ENCODE results near the gene CHMP6.

CHMP6 gene

DNA sequence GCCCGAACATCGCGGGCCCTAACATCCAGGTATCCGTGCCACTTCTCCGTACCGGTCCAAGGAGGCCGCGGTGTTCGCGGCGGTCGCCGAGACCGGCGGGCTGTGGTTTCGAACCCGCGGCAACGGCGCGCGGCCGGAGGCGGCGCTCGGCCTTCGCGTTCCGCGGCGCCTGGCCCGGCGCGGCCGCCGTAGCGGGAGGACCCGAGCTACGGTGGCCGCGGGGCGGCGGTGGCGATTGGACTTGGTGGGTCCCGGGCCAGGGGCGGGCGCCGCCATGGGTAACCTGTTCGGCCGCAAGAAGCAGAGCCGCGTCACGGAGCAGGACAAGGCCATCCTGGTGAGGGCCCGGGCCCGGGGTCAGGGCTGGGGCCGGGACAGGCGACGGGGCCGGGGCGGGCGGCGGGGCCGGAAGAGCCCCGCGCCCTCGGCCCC lies at the start of gene CHMP6:
Gene CHMP6 (plus strand): TSS at position 197 of the 432 bp plus-strand sequence. CDS start 78 bp downstream, at position 275.
- peak in 1 of 2 experiments; percentile 80 for DNase-seq

DNA sequence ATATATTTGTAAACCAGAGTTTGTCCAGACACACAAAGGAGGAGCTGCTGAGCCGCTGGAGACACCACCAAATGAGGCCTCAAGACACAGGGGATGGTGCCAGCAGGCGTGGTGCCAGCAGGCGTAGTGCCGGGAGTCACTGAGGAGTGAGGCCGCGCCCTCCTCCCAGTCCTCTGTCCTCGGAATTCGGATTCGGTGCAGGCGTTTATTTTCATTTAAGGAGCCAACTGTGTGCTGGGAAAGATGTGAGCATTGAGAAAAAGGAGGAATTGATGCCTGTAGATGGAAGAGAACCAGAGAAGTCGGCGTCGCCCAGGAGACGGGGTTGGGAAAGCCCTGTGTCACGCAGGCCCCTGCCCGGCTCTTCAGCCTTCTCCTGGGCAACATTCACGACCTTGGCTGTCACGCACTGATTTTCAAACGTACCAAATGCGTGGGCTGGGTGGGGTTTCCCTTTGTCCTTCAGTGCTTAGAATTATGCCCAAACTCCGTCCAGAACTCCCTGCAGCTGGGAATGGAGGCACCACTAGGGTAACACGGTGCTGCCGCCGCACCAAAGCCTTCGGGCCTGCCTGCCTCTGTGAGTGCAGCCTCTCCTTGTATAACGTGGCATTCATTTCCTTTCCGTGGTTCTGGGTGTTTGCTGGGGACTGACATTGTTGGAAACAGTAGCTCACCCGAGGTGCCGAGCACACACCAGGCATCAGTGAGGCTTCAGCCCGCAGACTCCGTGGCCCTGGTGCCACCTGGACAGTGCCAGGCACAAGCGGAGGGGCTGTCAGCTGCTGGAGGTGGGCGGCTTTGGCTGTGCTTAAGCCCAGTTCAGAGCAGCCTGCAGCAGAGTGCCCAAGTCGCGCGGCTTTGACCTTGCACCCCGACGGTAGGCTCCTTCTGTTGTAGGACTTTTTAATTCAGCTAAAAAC lies 49.0 kb upstream of the CHMP6 start:
- DNase-seq, result no peak

DNA sequence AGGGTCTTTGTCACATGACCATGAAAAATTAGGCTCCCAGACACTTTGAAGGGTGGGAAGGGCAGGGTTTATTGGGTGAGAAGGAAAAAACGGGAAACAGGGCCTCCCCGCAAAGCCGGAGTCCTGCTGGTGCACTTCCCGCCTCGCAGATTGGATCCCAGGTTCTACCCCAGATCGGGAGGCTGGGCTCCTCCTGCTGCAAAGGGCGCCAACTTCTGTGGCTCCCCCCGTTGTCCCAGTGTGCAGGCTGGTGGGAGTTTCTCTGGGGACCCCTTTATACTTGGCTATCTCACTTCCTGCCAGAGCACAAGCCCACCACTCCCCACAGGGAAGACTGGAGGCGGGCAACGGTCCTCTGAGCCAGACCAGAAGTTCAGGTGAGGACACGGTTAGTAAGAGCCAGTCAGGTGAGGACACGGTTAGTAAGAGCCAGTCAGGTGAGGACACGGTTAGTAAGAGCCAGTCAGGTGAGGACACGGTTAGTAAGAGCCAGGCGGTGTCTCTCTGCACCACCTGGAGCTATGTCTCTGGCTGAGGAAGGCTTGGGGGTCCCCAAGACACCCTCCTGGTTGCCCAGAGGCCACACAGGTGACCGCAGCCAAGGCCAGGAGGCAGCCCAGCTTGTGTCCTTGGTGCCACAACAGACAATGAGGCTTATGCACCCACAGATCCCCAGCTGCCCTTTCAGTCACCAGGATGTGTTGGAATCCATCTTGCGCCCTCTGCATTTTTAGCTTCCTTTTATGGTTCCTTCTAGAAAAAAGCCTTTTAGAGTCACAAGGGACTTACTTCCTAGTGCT lies 48.1 kb upstream of the CHMP6 start:
- DNase-seq, result no peak

DNA sequence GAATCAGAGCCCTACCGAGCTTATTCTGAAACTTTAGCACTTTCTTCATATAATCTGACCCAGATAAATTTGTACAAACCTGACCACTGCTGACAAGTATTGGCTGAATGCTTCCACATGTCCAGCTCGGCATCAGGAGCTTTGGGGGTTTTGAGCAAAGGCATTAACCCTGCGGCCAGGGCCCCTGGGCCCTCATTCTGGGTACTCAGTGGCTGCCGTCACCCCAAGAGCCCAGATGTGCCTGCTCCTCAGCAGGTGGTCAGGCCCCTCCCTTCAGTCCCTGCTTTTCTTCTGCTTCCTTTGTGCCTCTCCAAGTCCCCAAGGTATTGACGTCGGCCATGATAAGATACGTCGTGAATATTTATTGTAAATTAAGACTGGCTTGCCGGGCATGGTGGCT lies 47.3 kb upstream of the CHMP6 start:
- no peak for DNase-seq

DNA sequence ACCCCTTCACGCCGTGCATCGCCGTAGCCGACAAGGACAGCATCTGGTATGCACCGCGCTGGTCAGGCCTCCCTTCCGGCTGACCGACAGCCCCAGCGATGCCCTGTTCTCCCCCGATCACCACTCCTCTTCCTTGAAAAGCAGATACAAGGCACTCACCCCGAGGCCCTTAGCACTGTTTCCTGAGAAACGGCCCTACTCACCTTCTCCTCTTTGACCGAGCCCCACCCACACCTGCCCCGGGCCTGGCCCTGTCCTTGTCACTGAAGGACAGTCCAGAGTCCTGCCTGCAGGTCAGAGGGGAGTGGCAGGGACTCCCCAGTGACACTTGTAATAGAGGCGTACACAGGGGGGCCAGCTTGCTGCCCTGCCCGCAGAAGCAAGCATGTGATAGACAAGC lies 45.9 kb upstream of the CHMP6 start:
- DNase-seq, result no peak

DNA sequence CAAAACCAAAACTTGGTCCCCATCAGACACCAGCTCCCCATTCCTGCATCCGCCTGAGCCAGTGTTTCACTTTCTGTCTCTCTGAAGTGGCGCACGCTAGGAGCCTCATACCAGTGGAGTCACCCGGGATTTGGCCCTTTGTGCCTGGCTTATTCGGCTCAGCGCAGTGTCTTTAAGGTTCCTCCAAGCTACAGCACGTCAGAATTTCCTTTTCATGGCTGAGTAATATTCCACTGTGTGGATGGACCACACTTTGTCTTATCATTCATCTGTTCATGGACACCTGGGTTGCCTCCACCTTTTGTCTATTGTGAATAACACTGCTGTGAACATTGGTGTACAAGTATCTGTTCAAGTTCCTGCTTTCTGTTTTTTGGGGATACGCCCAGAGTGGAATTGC lies 45.2 kb upstream of the CHMP6 start:
- no peak for DNase-seq

DNA sequence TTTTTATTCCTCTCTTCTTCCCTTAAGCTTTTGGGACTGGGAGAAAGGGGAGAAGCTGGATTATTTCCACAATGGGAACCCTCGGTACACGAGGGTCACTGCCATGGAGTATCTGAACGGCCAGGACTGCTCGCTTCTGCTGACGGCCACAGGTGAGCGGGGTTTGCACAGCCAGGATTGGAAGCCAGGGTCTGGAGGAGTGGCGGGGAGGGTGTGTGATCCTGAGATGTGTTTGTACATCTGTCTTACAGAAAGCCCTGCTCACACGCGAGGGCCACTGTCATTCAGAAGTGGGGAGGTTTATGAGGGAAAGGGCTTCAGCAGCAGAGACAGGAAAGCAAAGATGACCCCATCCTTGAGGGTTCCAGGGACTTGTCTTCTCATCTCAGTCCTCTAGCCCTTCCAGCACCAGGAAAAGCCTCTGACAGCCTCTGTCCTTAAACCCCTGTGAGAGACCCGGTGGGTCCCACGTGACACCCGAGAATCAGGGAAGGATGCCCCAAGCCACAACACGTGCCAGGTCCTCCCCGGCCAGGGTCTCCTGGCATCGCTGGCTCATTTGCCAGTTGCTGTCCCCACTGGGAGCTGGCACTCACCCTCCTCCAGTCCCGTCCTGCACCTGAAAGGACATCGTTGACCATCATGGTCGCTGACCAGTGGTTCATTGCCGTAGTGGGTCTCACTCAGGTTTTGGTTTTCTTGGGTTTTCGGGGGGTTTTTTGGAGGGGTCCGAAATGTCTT lies 44.3 kb upstream of the CHMP6 start:
- no peak for DNase-seq

DNA sequence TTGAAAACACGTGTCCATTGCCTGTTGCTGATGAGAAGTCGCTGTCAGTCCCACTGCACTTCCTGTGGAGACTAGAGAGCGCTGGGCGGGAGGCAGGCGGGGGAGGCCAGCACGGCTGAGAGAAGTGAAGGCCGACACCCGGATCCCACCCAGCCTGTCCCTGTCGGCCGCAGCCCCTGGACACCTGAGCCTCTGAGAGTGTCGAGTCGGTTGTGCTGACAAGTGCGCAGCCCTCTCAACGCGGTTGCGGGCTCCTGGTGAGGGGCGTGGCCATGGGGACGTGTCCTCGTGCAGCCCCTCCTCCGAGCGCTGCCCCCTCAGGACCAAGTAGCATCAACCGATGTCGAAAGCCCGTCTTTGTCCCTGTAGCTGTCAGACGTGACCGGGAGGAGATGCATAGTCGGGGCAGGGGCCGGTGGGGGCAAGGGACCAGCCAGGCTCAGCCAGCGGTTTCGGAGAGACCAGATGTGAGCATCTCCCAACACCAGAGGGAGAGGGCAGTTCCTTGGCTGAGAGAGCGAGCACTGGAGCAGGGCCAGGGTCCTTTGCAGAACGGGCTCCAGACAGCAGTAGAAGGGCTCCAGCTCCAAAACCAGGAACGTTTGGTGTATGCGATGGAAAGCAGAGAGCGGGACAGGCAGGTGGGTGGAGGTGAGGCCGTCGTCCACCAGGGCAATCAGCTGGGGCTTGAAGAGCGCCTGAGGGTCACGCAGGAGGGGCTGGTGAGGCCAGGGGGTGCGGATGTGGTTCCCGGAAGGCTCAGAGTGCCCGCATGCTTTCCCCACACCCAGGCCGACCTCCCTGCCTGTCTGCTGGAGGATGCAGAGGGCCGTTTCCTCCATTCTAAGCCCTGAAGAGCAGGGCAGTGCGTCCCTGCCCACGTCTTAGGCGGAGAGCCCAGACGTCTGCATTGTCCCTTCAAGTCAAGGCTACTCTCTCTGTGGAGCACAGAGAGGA lies 43.3 kb upstream of the CHMP6 start:
- no peak for DNase-seq

DNA sequence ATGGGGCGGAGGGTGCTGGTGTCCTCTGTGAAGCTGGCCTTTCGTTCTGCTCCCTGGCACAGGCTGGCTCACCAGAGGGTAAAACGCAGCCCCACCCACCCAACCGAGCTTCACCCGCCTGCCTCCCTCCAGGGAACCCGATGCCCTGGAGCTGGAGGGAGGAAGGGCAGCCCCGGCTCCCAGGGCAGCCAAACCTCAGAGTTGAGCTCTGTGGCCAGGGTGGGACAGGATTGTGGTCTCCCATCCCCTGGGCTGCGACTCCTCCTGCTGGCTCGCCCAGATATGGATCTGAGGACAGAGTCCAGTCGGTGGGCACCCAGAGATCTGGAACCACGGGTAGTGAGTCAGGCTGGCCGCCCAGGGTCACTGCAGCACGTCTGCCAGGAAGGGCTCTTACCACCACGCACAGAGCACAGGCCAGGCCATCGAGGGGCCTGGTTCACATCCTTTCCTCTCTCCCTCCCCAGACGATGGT lies 42.6 kb upstream of the CHMP6 start:
- no peak for DNase-seq

DNA sequence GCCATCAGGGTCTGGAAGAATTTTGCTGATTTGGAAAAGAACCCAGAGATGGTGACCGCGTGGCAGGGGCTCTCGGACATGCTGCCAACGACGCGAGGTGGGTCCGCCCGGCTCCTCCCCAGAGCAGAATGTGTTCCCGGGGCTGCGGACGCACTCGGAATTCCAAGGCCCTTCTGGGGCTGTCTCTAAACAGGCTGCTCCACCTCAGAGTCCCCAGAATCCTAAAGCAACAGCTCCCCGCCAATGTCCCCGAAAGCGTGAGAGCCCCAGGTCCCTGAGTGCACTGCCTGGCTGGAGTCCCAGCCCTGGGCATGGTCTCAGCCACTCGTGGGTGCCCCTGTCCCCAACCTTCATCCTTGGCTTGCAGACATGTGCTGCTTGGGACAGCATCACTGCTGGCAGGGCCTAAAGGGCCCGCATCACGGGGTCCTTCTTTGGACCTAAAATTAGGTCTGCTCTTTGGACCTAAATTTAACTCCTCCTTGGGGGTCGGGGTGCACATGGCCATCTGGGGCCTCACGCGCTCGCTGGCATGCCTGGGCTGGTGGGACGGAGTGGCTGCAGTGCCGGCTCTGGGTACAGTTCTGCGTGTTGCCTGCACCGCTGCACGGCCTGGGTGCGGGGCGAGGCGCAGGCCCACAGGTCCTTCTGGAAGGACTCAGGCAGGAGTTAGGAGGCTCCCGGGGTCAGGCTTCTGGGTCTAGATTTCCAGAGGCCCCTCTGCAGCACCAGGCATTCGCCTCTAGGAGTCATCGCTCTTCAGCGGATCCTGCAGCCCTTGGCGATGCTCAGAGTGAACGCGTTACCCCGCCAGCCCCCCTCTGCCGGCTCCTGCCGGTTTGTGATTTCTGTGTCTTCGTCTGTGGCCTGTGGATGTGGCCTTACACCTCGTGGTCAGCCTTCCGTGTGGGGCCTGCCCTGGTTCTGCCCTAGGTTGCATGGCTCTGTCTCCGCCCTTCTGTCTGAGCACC lies 41.9 kb upstream of the CHMP6 start:
- no peak for DNase-seq

DNA sequence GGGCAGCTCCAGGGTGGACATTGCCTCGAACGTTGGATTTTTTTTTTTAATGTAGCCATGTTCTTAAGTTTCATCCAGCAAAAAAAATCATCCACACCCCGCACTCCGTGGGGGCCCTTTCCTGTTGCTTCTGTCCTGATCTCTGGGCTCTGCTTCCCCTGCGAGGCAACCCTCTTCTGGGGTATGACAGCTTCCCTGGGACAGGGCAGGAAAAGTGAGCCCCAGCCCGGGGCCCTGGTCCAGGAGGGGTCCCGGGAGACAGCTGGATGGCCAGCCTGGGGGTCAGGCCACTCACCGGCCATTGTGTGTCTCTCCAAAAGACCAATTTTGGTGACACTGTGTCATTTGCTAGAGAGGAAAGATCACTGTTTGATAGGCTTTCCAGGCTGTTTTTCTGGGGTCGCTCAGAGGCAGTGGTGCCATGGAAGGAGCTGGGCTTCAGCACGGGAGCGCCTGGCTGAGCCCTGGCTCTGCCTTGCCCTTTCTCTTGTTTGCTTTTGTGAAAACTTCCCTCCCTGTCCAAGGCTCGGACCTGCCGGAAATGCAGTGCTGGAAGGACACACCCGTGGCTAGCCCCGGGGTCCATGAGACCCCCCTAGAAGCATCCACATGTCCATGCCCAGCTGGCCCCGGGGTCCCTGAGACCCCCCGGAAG lies 41.0 kb upstream of the CHMP6 start:
- no peak for DNase-seq

DNA sequence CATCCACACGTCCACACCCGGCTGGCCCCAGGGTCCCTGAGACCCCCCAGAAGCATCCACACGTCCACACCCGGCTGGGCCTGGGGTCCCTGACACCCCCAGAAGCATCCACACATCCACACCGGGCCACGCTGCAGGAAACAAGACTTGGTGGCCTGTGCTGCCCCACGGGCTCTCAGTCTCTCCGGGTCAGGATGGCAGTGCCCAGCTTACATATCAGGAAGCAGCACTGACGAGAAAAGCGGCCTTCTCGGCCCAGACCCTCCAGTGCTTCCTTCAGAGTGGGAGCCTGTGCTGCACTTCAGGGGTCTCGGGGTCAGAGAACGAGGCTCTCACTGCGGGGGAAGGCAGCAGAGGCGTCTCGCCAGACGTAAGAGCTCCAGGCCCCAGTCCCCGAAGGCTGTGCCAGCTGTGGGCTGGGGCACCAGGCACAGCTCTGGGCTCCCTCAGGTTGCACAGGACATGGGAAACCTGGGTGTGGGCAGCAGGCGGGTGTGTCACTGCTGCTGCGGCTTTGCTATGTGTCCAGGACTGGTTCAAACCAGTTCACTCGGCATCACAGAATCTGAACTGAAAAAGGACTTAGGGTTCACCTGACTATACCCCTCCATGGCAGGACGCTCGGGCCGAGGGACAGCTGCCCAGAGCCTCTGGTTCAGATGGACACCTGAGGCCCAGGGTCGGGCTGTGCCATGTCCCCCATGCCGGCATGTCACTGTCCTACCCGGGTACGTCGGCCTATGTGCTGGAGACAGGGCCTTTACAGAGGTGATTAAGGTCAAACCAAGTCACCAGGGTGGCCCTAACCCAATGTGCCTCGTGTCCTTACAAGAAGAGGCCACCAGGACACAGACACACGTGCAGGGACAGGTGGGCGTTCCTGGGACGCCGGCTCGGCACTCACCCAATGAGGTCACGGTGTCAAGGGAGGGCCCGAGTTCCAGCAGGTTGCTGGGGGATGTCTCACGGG lies 40.2 kb upstream of the CHMP6 start:
- DNase-seq, result no peak

DNA sequence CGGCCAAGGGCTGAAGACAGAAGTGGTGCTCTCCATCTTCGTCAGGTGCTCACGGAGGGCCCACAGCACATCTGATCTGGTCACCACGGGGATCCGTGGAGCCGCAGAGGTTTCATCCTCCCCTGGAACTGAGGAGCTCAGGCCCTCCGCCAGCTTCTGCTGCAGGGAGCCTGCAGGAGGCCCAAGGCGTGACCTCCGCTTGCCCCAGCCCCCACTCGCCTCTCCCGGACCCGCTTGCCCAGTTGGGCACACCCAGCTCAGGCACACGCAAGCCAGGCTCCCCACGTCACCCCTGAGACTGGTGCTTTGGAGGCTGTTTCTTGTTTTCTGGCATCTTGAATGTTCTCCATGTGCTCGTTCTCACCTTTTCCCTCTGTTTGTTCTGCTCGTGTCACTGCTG lies 39.4 kb upstream of the CHMP6 start:
- no peak for DNase-seq

DNA sequence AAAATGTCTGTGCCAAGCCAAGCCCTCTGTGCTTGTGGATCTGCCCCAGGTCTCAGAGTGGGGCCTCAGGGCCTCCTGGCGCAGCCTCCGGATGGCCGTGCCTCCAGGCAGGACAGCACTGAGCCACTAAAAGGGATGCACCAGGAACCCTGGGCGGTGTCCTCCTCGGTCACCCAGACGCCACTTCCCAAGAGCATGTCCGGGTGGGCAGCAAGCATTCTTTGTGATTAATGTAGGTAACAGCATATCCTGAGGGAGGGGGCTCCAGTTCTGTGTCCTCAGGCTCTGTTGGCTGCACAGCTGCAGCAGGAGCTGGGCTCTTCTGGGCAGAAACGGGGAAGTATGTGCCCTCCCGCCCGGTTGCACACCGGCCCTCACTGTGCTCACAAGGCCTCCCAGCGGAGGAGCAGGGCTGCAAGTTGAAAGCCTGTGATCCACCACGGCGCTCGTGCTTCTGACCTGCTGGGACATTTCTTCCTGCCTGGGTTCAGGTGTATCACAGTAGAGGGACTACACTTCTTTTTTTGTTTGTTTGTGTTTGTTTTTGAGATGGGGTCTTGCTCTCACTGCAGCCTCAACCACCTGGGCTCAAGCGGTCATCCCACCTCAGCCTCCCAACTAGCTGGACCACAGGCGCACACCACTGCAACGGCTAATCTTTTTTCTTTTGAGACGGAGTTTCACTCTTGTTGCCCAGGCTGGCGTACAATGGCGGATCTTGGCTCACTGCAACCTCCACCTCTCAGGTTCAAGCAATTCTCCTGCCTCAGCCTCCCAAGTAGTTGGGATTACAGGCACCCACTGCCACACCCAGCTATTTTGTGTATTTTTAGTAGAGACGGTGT lies 37.9 kb upstream of the CHMP6 start:
- DNase-seq, result no peak

DNA sequence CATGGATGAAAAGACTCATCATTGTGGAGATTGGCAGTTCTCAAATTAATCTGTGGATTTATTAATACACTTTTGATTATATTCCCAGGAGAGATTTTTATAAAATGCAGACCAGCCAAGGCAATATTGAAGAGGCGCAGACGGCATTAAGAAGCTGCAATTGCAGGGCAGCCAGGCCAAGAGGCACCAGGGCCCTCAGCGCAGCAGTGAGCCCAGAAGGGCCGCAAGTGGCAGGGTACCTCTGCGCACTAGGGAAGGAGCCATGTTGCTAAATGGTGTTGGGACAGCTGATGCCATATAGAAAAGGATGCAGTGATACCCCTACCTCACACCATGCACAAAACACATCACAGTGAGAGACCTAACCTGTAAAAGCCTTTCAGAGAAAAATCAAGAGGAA lies 36.6 kb upstream of the CHMP6 start:
- no peak for DNase-seq

DNA sequence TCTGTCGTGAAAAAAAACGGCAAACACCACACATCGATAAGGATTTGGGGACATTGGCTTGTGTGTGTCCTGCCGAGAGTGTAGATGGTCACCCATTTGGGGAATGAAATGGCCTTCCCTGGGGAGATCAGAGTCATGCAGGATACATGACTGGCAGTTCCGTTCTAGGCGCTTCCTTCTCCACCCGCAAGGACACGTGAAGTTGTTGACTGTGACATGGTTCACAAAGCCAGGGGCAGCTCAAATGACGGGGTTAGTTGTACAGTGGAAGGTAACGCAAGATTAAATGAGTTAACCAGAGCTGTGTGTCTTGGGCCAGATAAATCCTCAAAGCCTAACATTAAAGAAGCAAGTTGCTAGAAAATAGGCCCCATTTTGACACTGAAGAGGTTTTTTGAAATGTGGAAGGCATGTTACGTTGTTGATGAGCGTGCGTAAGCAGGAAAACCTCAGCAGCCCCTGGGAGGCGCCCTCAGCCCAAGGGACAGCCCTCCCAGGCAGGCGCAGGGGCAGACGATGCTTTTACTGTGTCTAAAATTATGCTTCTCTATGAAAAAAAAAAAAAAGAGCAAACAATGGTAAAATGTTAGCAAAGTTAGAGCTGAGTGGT lies 35.9 kb upstream of the CHMP6 start:
- DNase-seq, result no peak
